Spleen (tissue), 7 donors: ENCODE results near the gene ARHGAP21.

Experiments
- POLR2A ChIP-seq, 3 donors: fragments of 450-650 bp; IDR thresholded peaks; one replicate each; pipeline ENCODE4 v1.5.1; 2017; ENCODE audit warnings: antibody characterized with exemption in 3 of 3, mild to moderate bottlenecking in 1 of 3
- TF ChIP-seq, protein P1 (sequence below), 11 experiments: fragments of 200-600 bp in 7 of 11; fragments of 450-650 bp in 4 of 11; sonication (generic) in 4 of 11; IDR thresholded peaks in 8 of 11; conservative IDR thresholded peaks in 3 of 11; 1 replicate in 7 of 11; 2 replicates in 4 of 11; pipeline versions ENCODE4 v1.4.0 to v1.8.0; 2016 to 2021; ENCODE audit warnings: antibody characterized with exemption in 11 of 11, inconsistent platforms in 4 of 11, mild to moderate bottlenecking in 1 of 11
- donor health status: DM: no; HTN: no; CAD: no; lungs with moderate emphysema.
- donor health status: DM: no; HTN: no; CAD: no.
- donor health status: DM: no; HTN: no; CAD: no.

DNA sequence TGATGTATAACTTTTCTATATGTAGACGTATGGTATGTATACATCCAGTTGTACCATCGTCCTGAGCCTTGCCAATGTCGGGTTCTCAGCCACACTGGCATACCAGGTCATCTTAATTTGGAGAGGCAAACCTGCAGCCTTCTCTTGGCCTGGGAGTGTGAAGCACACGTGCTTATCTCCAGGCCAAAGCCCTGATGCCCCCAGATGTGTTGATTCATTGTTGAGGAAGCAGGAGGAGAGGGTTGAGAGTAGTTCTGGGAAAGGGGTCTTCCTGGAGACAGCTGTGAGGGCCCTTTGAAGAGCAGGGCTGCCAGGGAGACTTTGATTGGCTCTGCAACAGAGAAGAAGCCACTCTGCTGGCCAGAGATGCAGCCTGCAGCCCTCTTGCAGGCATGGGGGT is 155.6 kb downstream of the ARHGAP21 start:
- TF ChIP-seq, protein P1, sequence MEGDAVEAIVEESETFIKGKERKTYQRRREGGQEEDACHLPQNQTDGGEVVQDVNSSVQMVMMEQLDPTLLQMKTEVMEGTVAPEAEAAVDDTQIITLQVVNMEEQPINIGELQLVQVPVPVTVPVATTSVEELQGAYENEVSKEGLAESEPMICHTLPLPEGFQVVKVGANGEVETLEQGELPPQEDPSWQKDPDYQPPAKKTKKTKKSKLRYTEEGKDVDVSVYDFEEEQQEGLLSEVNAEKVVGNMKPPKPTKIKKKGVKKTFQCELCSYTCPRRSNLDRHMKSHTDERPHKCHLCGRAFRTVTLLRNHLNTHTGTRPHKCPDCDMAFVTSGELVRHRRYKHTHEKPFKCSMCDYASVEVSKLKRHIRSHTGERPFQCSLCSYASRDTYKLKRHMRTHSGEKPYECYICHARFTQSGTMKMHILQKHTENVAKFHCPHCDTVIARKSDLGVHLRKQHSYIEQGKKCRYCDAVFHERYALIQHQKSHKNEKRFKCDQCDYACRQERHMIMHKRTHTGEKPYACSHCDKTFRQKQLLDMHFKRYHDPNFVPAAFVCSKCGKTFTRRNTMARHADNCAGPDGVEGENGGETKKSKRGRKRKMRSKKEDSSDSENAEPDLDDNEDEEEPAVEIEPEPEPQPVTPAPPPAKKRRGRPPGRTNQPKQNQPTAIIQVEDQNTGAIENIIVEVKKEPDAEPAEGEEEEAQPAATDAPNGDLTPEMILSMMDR (IDR thresholded peaks at IDR 0.05 in 8 of 11, conservative IDR thresholded peaks at IDR 0.05 in 3 of 11): no peak
- no peak for TF ChIP-seq POLR2A (IDR thresholded peaks at IDR 0.05)
